GM18517 (cell line): ENCODE results near the gene VAV1.
A peak's percentile ranks its signal among the peaks of the same experiment; 100 is the strongest.
"Not testable (repeated sequence)": the region's sequence is repeated elsewhere in the genome, so short reads cannot be mapped to it uniquely, and the experiment has no call there.

Experiments used
- ATAC-seq: cut with Tn5 transposase; IDR thresholded peaks from one replicate; pipeline ENCODE4 v1.9.1; 2021; ENCODE audit warnings: mild to moderate bottlenecking, moderate library complexity; ENCODE audit not compliant: unreplicated experiment

The VAV1 gene

DNA sequence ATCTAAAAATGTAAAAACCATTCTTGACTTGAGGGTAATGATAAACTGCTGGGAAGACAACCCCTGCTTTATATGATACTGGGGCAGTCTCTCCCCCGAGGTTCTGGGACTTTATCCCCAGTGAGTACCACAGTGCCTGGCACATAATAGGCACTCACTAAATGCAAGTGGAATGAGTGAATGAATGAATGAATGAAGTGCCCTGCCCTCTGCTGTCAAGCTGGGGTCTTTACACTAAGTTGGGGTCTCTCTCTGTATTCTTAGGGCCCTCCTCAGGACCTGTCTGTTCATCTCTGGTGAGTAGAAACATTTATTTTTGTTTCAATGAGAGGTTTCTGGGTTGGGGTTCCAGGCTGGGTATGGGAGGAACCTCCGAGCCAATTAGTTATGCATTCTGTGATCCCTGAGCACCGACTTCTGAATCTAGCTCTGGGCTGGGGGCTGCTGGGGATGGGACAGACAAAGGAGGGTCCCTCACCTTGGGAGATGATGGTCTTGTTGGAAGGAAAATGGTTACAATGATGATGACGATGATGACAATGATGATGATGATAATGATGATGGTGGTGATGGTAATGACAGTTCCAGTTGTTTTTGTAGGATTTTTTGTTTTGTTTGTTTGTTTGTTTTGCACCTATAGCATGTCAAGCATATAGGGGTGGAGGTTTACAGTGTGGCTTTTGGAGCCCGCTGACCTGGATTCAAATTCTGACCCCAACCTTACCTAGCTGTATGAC, 70.5 kb downstream of the VAV1 start:
- no peak for ATAC-seq

DNA sequence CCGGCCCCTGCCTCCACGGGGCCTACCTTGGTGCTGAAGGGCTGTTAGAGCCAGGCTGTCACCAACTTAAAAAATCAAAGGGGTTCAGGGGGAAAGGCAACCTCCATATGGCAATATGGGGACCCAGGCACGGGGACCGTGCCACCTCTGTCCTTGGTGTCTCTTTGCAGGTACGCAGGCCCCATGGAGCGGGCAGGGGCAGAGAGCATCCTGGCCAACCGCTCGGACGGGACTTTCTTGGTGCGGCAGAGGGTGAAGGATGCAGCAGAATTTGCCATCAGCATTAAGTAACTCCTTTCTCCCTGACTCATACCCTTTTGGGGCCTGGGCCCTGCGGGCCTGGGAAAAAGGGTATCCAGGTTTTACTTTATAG, 75.3 kb downstream of the VAV1 start:
- no peak for ATAC-seq

GRCh38 chr19:6848986-6849385, 76.5 kb downstream of the VAV1 start:
- ATAC-seq, result no peak

DNA sequence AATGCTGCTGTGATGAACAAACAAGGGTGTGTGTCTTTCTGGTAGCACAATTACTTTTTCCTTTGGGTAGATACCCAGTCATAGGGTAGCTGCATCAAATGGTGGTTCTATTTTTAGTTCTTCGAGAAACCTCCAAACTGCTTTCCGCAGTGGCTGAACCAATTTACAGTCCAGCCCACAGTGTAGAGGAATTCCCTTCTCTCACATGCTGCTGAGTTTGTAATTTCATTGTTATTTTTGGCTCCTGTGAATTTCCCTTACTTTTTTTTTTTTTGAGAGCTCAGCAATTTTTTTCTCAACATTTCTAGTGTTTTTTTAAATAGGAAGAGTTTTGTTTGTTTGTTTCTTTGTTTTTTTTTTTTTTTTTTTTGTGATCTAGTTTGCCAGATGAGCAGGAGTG, 77.4 kb downstream of the VAV1 start:
- ATAC-seq, result no peak

DNA sequence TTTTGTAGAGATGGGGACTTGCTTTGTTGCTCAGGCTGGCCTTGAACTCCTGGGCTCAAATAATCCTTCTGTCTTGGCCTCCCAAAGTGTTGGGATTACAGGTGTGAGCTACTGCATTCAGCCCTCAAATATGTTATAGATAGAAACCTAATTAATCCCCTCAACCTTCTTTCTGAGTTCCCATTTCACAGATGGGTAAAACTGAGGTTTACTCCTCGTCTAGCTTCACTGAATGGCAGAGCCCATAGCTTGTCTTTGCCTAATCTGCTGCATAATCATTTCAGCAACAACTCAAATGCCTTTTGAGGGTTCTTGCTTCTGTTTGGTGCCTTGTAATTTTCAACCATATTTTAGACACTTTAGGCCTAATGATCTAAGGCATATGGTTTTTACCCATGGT, 78.9 kb downstream of the VAV1 start:
- no peak for ATAC-seq

GRCh38 chr19:6852001-6852400, 79.5 kb downstream of the VAV1 start:
- no peak for ATAC-seq

DNA sequence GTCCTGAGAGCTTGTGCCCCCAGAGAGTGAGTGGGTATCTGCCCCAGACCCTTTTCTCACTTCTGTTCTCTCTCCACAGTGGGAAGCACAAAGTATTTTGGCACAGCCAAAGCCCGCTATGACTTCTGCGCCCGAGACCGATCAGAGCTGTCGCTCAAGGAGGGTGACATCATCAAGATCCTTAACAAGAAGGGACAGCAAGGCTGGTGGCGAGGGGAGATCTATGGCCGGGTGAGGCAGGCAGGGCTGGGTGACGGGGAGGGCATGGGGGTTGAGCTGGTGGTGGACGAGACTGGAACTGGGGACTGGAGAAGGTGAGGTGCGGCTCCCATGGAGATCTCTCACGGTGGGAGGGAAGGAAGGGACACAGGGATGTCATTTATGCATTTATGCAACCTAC, 81.4 kb downstream of the VAV1 start:
- ATAC-seq, result no peak

DNA sequence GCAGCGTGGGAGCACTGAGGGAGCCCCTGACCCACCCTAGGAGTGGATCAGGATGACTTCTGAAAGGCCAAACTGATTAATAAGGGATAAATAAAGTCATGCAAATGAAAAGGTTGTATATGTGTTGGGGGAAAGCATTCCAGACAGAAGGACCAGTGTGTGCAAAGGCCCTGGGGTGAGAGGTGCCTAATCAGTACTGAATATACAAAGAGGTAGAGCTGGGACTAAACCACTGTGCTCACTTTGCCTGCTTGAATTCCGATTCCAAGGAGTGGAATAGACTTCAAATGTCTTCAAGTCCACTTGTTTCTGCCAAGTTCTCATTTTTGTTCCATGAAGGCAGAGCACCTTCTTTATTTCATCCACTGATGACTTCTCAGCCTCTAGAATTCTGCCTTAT, 82.2 kb downstream of the VAV1 start:
- ATAC-seq, result no peak

GRCh38 chr19:6856749-6857372, 84.4 kb downstream of the VAV1 start:
- no peak for ATAC-seq

- no peak for ATAC-seq
These were observed 89.3 kb downstream of the VAV1 start for GRCh38 chr19:6861683-6862286.

DNA sequence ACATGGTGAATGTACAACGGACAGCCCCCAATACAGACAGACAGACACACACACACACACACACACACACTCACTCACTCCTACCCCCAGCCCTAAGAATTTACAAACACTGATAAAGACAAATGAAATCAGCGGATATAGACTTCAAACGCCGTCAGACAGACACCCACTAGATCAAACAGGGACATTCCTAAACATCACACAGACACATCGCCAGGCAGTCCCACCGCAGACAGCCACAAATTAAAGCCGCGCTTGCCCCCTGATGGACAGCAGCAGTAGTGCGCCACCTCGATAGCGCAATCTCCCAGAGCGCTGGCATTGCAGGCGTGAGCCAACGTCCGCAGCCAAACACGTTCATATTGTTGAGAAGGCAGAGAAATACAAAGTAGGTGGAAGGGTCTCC, 90.2 kb downstream of the VAV1 start:
- peak; percentile 72 for ATAC-seq

DNA sequence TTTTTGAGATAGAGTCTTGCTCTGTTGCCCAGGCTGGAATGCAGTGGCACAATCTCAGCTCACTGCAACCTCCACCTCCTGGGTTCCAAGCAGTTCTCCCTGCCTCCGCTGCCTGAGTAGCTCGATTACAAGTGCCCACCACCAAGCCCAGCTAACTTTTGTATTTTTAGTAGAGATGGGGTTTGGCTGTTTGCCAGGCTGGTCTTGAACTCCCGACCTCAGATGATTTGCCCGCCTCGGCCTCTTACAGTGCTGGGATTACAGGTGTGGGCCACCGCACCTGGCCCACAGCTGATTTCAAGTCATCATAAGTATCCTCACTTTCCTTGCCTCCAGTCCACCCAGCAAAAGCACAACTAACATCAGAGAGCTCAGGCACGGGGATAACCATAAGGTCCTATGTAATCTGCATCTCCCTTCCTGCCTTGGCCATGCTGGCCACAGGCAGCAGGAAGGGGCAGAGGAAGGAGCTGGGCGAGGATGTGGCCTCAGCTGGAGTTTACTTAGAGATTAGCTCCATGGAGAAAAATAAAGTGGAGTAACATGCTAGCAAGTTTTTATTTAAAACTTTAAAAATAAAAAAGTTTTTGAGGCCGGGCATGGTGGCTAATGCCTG, 91.9 kb downstream of the VAV1 start:
- ATAC-seq, result no peak

DNA sequence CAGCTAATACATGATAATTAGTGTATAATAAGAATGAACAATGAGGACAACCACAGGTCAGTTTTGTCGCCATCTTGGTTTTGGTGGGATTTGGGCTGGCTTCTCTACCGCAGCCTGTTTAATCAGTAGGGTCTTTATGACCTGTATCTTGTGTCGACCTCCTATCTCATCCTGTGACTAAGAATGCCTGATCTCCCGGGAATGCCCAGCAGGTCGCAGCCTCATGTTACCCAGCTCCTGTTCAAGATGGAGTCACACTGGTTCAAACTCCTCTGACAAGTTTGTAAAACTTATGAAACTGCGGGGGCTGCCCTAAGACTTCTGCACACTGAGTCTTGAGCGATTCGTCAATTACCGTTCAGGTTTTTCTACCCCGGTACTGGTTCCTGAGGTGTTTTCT, 93.3 kb downstream of the VAV1 start:
- ATAC-seq, result no peak

- ATAC-seq, result no peak
These were observed 94.2 kb downstream of the VAV1 start for GRCh38 chr19:6866741-6867151.

- ATAC-seq, result no peak
These were observed 95.8 kb downstream of the VAV1 start for GRCh38 chr19:6868351-6868750.

GRCh38 chr19:6869151-6869882, 96.8 kb downstream of the VAV1 start:
- ATAC-seq, result not testable (repeated sequence)

DNA sequence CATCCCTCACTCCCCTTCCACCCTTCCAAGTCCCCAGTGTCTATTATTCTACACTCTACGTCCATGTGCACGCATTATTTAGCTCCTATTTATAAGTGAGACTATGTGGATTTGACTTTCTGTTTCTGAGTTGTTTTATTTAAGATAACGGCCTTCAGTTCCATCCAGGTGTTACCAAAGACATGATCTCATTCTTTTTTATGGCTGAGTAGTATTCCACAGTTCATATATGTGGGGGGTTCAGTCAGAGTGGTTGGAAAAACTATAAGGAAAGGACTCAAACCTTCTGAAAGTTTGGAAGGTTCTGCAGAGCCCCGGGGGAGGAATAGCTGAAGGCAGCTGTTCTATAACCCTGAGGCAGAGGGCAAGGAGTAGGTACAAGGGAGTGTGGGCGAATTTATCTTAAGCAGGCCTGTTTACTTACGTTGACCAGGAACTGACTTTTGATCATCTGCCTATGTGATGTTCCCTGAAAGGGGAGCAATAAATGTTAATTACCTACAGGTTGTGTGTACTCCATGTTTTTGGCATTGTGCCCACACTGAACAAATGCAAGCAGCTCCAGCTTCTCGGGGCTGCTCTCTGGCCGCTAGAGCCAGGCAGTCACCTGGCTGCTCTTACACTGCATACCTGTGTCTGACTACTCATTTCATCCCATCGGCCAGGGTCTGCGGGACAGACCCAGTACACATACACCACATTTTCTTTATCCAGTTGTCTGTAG, 101.4 kb downstream of the VAV1 start:
- no peak for ATAC-seq

GRCh38 chr19:6875218-6875617, 102.7 kb downstream of the VAV1 start:
- ATAC-seq, result no peak

DNA sequence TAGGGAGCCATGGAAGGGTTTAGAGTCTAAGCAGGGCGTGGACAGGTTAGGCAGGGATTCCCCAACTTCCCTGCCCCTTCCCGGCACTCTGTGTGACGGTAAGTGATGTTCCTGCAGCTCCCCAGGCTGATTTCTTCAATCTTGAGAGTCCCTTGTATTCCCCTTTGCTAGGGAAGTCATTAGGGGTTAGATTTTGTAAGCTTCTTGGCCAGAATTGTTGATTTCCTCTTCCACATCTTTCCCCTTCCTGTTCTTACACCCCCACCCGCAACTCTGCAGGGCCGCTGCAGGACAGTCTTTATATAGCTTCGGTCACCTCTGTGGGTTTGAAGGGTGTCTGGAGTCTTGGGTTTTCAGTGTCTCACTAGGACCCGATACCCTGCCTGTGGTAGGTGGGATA, 104.2 kb downstream of the VAV1 start:
- no peak for ATAC-seq

- ATAC-seq, result no peak
These were observed 105.3 kb downstream of the VAV1 start for GRCh38 chr19:6877766-6878165.
